ENCODE measurements around the gene AKT1S1.
"Not testable (repeated sequence)": the region's sequence is repeated elsewhere in the genome, so short reads cannot be mapped to it uniquely, and the experiment has no call there.

The AKT1S1 gene

DNA sequence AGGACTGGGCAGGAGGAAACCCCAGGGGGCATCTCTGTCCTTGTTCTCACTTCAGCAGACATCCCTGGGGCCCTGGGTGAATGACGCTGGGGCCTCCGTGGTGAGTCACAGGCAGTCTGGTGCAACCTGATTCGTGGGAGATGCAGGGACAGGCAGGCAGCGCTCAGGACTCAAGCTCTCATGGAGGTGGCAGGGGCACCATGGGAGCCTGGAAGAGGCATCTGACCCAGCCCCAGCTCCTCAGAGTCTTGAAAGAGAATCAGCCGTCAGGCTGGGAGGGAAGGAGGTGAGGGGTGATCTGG, 40.2 kb downstream of the AKT1S1 start:
- DNase-seq (ENCODE audit: low spot score): no peak

DNA sequence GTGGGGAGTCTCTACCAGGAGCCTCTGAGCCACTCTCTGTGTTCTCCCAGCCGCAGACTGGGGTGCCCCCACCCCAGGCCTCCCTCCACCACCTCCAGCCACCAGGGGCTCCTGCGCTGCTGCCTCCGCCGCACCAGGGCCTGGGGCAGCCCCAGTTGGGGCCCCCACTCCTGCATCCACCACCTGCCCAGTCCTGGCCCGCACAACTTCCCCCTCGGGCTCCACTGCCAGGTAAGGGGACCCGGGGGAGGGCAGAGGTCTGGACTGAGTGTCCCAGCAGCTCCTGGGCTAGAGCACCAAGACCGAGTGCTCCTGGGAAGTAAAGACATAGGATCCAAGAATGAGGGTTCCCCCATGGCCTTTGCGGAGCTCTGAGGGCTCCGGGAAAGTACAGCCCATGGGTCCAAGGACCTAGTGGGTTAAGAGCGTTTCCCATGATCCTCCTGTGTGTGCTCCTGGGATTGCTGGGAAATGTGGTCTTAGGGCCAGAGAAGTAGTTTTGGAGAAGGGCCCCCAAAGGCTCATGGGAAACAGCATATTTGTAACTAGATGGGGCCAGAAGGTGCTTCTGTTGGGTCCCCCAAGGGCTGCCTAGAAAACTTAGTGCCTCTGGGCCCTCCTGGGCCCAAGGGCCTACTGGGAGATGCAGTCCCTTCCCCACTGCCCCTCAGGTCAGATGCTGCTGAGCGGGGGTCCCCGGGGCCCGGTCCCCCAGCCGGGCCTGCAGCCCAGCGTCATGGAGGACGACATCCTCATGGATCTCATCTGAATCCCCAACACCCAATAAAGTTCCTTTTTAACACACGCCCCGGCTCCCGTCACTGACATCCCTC, 40.8 kb downstream of the AKT1S1 start:
- no peak for DNase-seq (ENCODE audit: low spot score)

DNA sequence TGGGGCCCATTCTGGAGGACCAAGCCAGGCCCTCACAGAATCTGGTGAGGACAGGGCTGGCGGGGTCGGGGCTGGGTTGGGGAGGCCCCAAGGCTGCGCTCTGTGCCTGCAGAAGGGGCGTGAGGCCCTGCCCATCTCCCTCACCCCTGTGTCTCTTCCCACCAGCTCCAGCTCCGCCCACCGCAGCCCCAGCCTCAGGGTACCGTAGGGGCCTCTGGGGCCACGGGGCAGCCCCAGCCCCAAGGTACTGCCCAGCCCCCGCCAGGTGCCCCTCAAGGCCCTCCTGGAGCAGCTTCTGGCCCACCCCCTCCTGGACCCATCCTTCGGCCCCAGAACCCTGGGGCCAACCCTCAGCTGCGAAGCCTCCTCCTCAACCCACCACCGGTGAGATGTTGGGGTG, 41.6 kb downstream of the AKT1S1 start:
- DNase-seq (ENCODE audit: low spot score): no peak

GRCh38 chr19:49833599-49833998, 43.6 kb downstream of the AKT1S1 start:
- DNase-seq (ENCODE audit: low spot score): no peak

DNA sequence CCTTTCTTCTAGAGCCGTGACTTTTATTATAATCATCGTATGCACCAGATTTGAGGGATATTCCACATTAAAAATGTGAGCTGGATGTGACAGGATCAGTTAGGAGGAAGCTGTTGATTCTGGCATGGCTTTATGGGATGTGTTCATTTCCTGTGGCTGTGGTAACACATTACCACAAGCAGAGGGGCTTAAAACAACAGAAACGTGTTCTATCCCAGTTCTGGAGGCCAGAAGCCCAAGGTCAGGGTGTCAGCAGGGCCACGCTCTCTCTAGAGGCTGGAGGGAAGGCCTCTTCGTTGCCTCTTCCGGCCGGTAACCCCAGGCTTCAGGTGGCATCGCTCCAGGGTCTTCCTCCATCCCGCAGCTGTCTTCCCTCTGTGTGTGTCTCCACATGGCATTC, 44.6 kb downstream of the AKT1S1 start:
- DNase-seq (ENCODE audit: low spot score): no peak

- no peak for DNase-seq (ENCODE audit: low spot score)
These were observed 45.6 kb downstream of the AKT1S1 start for GRCh38 chr19:49831592-49831991.

DNA sequence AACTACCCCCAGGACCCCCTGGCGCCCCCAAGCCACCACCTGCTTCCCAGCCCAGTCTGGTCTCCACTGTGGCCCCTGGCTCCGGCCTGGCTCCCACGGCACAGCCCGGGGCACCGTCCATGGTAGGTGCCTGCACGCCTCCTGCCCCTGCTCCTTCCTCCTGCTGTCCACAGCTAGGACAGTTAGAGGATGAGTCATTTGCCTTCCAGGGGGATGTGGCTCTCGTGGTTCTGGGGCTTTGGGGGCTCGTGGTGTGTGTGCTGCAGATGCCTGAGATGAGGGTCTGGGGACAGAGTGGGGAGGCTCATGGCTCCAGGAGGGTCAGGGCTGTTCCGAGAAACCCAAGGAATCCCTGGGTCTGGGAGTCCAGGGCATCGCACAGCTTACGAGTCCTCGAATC, 46.4 kb downstream of the AKT1S1 start:
- DNase-seq (ENCODE audit: low spot score): no peak

- no peak for DNase-seq (ENCODE audit: low spot score)
These were observed 47.4 kb downstream of the AKT1S1 start for GRCh38 chr19:49829721-49830120.

GRCh38 chr19:49829200-49829599, 48.0 kb downstream of the AKT1S1 start:
- DNase-seq (ENCODE audit: low spot score): no peak

GRCh38 chr19:49827034-49827433, 50.1 kb downstream of the AKT1S1 start:
- no peak for DNase-seq (ENCODE audit: low spot score)

GRCh38 chr19:49824662-49825061, 52.5 kb downstream of the AKT1S1 start:
- no peak for DNase-seq (ENCODE audit: low spot score)

GRCh38 chr19:49823472-49823871, 53.7 kb downstream of the AKT1S1 start:
- DNase-seq (ENCODE audit: low spot score): no peak

GRCh38 chr19:49820125-49820524, 57.0 kb downstream of the AKT1S1 start:
- no peak for DNase-seq (ENCODE audit: low spot score)

GRCh38 chr19:49819452-49820115, 57.6 kb downstream of the AKT1S1 start:
- not testable (repeated sequence) for DNase-seq (ENCODE audit: low spot score)
